Measurements from ENCODE around the gene PUM1.
A peak's percentile ranks its signal among the peaks of the same experiment; 100 is the strongest.

DNA sequence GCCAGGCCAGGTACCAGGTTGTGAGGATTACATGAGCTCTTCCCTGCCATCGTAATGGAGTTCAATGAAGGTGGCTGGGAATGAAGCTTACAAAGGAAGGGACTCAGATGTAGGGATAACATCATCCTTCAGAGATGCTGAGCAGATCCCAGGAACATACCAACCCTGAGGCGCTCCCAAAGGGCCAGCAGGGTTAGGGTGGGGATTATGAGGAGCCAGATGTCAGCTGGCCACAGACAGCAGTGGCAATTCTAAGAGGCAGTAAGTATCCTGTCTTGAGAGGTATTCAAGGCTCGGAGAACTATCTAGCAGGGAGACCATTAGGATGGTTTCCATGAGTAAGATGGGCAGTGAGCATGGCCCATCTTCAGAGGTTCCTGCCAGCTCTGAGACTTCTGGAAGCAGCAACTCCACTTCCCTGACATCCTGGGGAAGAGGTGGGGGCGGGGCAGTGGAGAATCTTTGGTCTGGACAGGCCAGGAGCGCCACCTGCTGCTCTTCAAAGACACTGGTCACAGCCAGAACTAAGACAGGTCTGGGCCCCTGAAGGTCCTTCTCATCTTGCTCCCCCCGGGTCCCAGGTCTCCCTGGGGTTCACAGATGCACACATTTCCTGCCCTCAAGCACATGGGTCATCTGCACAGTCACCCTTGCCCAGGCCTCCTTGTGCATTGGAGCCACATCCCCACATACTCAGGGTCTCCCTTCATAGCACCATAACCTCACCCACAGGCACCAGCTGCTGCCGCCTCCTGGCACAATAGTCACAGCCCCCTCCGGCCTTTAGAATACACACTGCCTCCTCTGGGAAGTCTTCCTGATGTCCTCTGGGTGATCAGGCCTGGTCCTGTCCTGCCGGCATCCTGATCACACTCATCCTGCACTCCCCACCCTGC lies 154.2 kb downstream of the PUM1 start:
- TF ChIP-seq, protein P1, sequence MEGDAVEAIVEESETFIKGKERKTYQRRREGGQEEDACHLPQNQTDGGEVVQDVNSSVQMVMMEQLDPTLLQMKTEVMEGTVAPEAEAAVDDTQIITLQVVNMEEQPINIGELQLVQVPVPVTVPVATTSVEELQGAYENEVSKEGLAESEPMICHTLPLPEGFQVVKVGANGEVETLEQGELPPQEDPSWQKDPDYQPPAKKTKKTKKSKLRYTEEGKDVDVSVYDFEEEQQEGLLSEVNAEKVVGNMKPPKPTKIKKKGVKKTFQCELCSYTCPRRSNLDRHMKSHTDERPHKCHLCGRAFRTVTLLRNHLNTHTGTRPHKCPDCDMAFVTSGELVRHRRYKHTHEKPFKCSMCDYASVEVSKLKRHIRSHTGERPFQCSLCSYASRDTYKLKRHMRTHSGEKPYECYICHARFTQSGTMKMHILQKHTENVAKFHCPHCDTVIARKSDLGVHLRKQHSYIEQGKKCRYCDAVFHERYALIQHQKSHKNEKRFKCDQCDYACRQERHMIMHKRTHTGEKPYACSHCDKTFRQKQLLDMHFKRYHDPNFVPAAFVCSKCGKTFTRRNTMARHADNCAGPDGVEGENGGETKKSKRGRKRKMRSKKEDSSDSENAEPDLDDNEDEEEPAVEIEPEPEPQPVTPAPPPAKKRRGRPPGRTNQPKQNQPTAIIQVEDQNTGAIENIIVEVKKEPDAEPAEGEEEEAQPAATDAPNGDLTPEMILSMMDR (IDR thresholded peaks at IDR 0.05), result peak; percentile 49 to 95 (median 90)
- peak; percentile 76 for TF ChIP-seq POLR2AphosphoS5 (IDR thresholded peaks at IDR 0.05)

Measured in prostate gland (tissue), 2 donors.